Activated naive CD4-positive, alpha-beta T cell treated with anti-CD3 and anti-CD28 coated beads for 36 hours (primary cell): ENCODE data around the gene ARHGEF4. TPM values are rescaled to one million over a fixed set of nuclear protein-coding genes. Genes with fewer than 3 reads are reported as not detected.
A peak's percentile ranks its signal among the peaks of the same experiment; 100 is the strongest.

Experiments
- CTCF ChIA-PET: fragments of 350-600 bp; sonication (Branson Sonifier 250); formaldehyde crosslinking; loops from one replicate; lab custom pipeline; 2021; ENCODE audit warnings: antibody characterized with exemption; lab: Charles Lee
- DNase-seq: peaks from one replicate; pipeline ENCODE4 v3.0.0-alpha.2; 2020
- H3K27ac Mint-ChIP-seq: one replicate; pipeline ENCODE4 v1.8.0; 2021; ENCODE audit warnings: mild to moderate bottlenecking, mixed read lengths
- H3K27me3 Mint-ChIP-seq: one replicate; pipeline ENCODE4 v1.8.0; 2021; ENCODE audit warnings: low read depth, mixed read lengths
- H3K36me3 Mint-ChIP-seq: one replicate; pipeline ENCODE4 v1.8.0; 2021; ENCODE audit warnings: low read depth, mixed read lengths
- H3K4me1 Mint-ChIP-seq: one replicate; pipeline ENCODE4 v1.8.0; 2021; ENCODE audit warnings: low read depth, mixed read lengths
- H3K4me3 Mint-ChIP-seq: one replicate; pipeline ENCODE4 v1.8.0; 2021; ENCODE audit warnings: mild to moderate bottlenecking, moderate library complexity, mixed read lengths
- H3K9me3 Mint-ChIP-seq: one replicate; pipeline ENCODE4 v1.8.0; 2021; ENCODE audit warnings: mixed read lengths
- intact Hi-C: fragments of 100-400 bp; cut with micrococcal nuclease; formaldehyde crosslinking; loops from one replicate; pipeline ENCODE4 v1.15.1; 2023
- total RNA-seq, 2 experiments: library from RNA; stranded (reverse); gene quantifications; one replicate each; pipeline ENCODE4 v1.2.3, GENCODE V29; 2021

Gene ARHGEF4
- total RNA-seq, 2 experiments from 2014 or later, result 2.6 to 3.3 TPM

- H3K9me3 Mint-ChIP-seq, result no peaks in the 10 kb centered on the region
- no peak overlapping the region for H3K4me3 Mint-ChIP-seq
- peaks cover 5% of the 10 kb centered on the region for H3K27me3 Mint-ChIP-seq
- DNase-seq, result no peak
- no peak overlapping the region for H3K27ac Mint-ChIP-seq
- peaks cover 3% of the 10 kb centered on the region for H3K4me1 Mint-ChIP-seq
- intact Hi-C loops, result no loop called here
- no peaks in the 10 kb centered on the region for H3K36me3 Mint-ChIP-seq
- CTCF ChIA-PET, result interaction anchor here (0.7 to 2.5 kb wide), 5 partner anchors 21 to 72 kb away, joined by 3 to 16 read pairs (median 4); no protein-coding TSS in a partner anchor
Measured at GRCh38 chr2:130869441-130870160, 32.9 kb downstream of the ARHGEF4 start.

- CTCF ChIA-PET, result interaction anchor here (1.4 to 7.7 kb wide), 5 partner anchors 21 to 73 kb away, joined by 3 to 174 read pairs (median 4); no protein-coding TSS in a partner anchor
- no peaks in the 10 kb centered on the region for H3K36me3 Mint-ChIP-seq
- H3K27ac Mint-ChIP-seq, result no peak overlapping the region
- peaks cover 5% of the 10 kb centered on the region for H3K27me3 Mint-ChIP-seq
- no peaks in the 10 kb centered on the region for H3K4me1 Mint-ChIP-seq
- intact Hi-C loops, result no loop called here
- H3K4me3 Mint-ChIP-seq, result no peak overlapping the region
- no peaks in the 10 kb centered on the region for H3K9me3 Mint-ChIP-seq
- DNase-seq, result no peak
Measured at GRCh38 chr2:130870161-130870485, 33.4 kb downstream of the ARHGEF4 start.

GRCh38 chr2:130870779-130871178 lies 34.1 kb downstream of the ARHGEF4 start:
- H3K27me3 Mint-ChIP-seq, result peaks cover 5% of the 10 kb centered on the region
- CTCF ChIA-PET, result interaction anchor here (7.7 kb wide), 1 partner anchor 71 kb away, joined by 174 read pairs; no protein-coding TSS in a partner anchor

GRCh38 chr2:130871843-130872740 lies 35.4 kb downstream of the ARHGEF4 start:
- H3K4me1 Mint-ChIP-seq, result no peaks in the 10 kb centered on the region
- CTCF ChIA-PET, result interaction anchor here (0.9 to 7.7 kb wide), 7 partner anchors 18 to 194 kb away, joined by 3 to 174 read pairs (median 6); no protein-coding TSS in a partner anchor
- no peak overlapping the region for H3K4me3 Mint-ChIP-seq
- H3K27ac Mint-ChIP-seq, result no peak overlapping the region
- H3K9me3 Mint-ChIP-seq, result no peaks in the 10 kb centered on the region
- H3K27me3 Mint-ChIP-seq, result peaks cover 5% of the 10 kb centered on the region
- DNase-seq, result no peak
- no peaks in the 10 kb centered on the region for H3K36me3 Mint-ChIP-seq
- intact Hi-C loops, result no loop called here

More at GRCh38 chr2:130870779-130871178, 34.1 kb downstream of the ARHGEF4 start:
- no peak overlapping the region for H3K27ac Mint-ChIP-seq
- no peak for DNase-seq
- no peak overlapping the region for H3K4me3 Mint-ChIP-seq
- intact Hi-C loops, result no loop called here
- H3K36me3 Mint-ChIP-seq, result no peaks in the 10 kb centered on the region
- H3K4me1 Mint-ChIP-seq, result no peaks in the 10 kb centered on the region
- no peaks in the 10 kb centered on the region for H3K9me3 Mint-ChIP-seq

GRCh38 chr2:130872741-130873125 lies 36.0 kb downstream of the ARHGEF4 start:
- intact Hi-C loops, result loop anchor here (1.0 kb wide), 3 partner anchors 48 to 74 kb away; no protein-coding TSS in a partner anchor
- no peaks in the 10 kb centered on the region for H3K9me3 Mint-ChIP-seq
- H3K4me3 Mint-ChIP-seq, result no peak overlapping the region
- peaks cover 5% of the 10 kb centered on the region for H3K27me3 Mint-ChIP-seq
- CTCF ChIA-PET, result interaction anchor here (0.7 to 7.7 kb wide), 13 partner anchors 18 to 1786 kb away, joined by 3 to 174 read pairs (median 4); no protein-coding TSS in a partner anchor
- H3K36me3 Mint-ChIP-seq, result no peaks in the 10 kb centered on the region
- H3K4me1 Mint-ChIP-seq, result no peaks in the 10 kb centered on the region
- no peak for DNase-seq
- no peak overlapping the region for H3K27ac Mint-ChIP-seq

GRCh38 chr2:130873700-130874346 lies 37.1 kb downstream of the ARHGEF4 start:
- Mint-ChIP-seq H3K4me1 (no peaks in the 10 kb centered on the region), H3K9me3 (no peaks in the 10 kb centered on the region), H3K36me3 (no peaks in the 10 kb centered on the region), H3K27ac (no peak overlapping the region), H3K4me3 (no peak overlapping the region), H3K27me3 (peaks cover 5% of the 10 kb centered on the region)
- CTCF ChIA-PET, result interaction anchor here (0.7 to 7.7 kb wide), 23 partner anchors 9 to 1787 kb away, joined by 3 to 174 read pairs (median 5); no protein-coding TSS in a partner anchor
- peak; percentile 86 for DNase-seq
- intact Hi-C loops, result loop anchor here (1.0 kb wide), 3 partner anchors 46 to 76 kb away; no protein-coding TSS in a partner anchor

- Mint-ChIP-seq H3K9me3 (no peaks in the 10 kb centered on the region), H3K36me3 (no peaks in the 10 kb centered on the region), H3K4me1 (no peaks in the 10 kb centered on the region), H3K27ac (no peak overlapping the region), H3K4me3 (no peak overlapping the region), H3K27me3 (peaks cover 2% of the 10 kb centered on the region)
- CTCF ChIA-PET, result interaction anchor here (0.9 to 7.7 kb wide), 12 partner anchors 10 to 167 kb away, joined by 3 to 174 read pairs (median 6); no protein-coding TSS in a partner anchor
- DNase-seq, result no peak
- intact Hi-C loops, result no loop called here
Measured at GRCh38 chr2:130874512-130874911, 37.8 kb downstream of the ARHGEF4 start.

GRCh38 chr2:130875935-130876334 lies 39.2 kb downstream of the ARHGEF4 start:
- H3K4me1 Mint-ChIP-seq, result no peaks in the 10 kb centered on the region
- no peaks in the 10 kb centered on the region for H3K27me3 Mint-ChIP-seq
- H3K27ac Mint-ChIP-seq, result no peak overlapping the region
- no peak overlapping the region for H3K4me3 Mint-ChIP-seq
- no peaks in the 10 kb centered on the region for H3K9me3 Mint-ChIP-seq
- no peaks in the 10 kb centered on the region for H3K36me3 Mint-ChIP-seq
- DNase-seq, result no peak
- CTCF ChIA-PET, result interaction anchor here (0.7 to 7.7 kb wide), 4 partner anchors 25 to 254 kb away, joined by 3 to 174 read pairs (median 4); no protein-coding TSS in a partner anchor
- intact Hi-C loops, result no loop called here

GRCh38 chr2:130877258-130877657 lies 40.5 kb downstream of the ARHGEF4 start:
- intact Hi-C loops, result no loop called here
- Mint-ChIP-seq H3K27ac (no peak overlapping the region), H3K4me3 (no peak overlapping the region), H3K9me3 (no peaks in the 10 kb centered on the region), H3K27me3 (peaks cover 3% of the 10 kb centered on the region), H3K36me3 (no peaks in the 10 kb centered on the region), H3K4me1 (no peaks in the 10 kb centered on the region)
- DNase-seq, result no peak
- CTCF ChIA-PET, result interaction anchor here (7.7 kb wide), 1 partner anchor 77 kb away, joined by 174 read pairs; no protein-coding TSS in a partner anchor

- intact Hi-C loops, result no loop called here
- Mint-ChIP-seq H3K27me3 (peaks cover 3% of the 10 kb centered on the region), H3K4me1 (no peaks in the 10 kb centered on the region), H3K9me3 (no peaks in the 10 kb centered on the region), H3K36me3 (no peaks in the 10 kb centered on the region), H3K4me3 (no peak overlapping the region), H3K27ac (no peak overlapping the region)
- no peak for DNase-seq
- CTCF ChIA-PET, result no interaction called here
Measured at GRCh38 chr2:130878316-130878715, 41.6 kb downstream of the ARHGEF4 start.

GRCh38 chr2:130878933-130879332 lies 42.2 kb downstream of the ARHGEF4 start:
- CTCF ChIA-PET, result interaction anchor here (2.7 kb wide), 1 partner anchor 81 kb away, joined by 13 read pairs; no protein-coding TSS in a partner anchor
- DNase-seq, result no peak
- Mint-ChIP-seq H3K36me3 (no peaks in the 10 kb centered on the region), H3K4me3 (no peak overlapping the region), H3K27me3 (peaks cover 3% of the 10 kb centered on the region), H3K4me1 (no peaks in the 10 kb centered on the region), H3K27ac (no peak overlapping the region), H3K9me3 (no peaks in the 10 kb centered on the region)
- intact Hi-C loops, result no loop called here
